ENCODE data around the gene HSD3B7.
"Not testable (repeated sequence)": the region's sequence is repeated elsewhere in the genome, so short reads cannot be mapped to it uniquely, and the experiment has no call there.

HSD3B7 gene

DNA sequence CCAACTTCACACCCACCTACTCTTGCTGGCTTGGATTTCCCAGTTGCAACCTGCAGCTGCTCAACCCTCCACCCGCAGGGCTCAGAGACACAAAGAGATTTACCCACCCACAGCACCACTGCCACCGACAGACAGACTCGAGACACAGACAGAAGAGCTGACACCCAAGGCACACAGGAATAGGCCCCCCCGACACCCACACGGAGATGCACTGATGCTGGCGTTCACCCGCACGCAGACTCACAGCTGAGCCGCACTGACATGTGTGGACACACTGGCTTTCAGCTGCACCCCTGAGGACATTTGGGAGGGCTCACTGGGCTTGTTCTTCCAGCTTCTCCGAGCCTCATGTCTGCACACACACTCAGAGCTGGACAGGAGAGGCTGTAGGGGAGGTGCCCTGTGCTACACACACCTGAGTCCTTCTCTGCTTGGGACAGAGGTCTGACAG is 17.3 kb downstream of the HSD3B7 start:
- no peak for DNase-seq

DNA sequence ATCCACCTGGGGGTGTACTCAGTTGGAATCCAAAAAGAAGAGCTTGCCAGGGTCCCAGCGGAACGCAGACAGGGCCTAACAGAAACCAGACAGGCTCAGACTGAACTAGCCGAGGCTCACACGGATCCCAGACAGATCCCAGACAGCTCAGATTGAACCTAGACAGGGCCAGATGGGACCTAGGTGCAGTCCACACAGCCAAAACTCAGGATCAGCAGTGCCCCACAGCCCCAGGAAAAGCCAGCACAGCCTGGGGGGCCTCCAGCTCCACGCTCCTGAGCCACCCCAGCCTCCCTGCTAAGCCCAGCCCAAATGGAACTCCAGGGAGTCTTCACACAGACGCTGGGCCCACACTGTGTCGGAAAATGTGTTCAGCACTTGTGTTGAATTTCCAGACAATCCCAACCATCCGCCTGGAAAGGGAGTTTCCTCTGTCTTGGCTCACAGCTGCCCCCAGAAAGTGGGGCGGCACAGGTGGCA is 17.9 kb downstream of the HSD3B7 start:
- no peak for DNase-seq

DNA sequence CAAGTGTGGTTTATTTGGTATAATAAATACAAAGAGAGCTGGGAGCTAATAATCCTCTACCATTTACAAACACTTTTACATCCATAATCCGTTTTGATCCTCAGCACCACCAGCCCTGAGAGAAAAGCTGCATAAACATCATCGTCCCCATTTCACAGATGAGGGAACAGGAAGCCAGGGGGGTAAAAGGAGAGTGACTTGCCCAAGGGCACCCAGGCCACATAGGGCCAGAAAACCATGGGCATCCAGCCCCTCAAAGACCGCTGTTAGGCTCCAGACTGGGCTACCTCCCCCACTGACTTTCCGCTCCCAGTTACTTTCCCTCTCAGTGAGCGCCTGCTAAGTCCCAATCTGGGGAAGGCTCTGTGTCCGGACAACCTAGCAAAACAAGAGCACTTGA is 18.7 kb downstream of the HSD3B7 start:
- no peak for DNase-seq

DNA sequence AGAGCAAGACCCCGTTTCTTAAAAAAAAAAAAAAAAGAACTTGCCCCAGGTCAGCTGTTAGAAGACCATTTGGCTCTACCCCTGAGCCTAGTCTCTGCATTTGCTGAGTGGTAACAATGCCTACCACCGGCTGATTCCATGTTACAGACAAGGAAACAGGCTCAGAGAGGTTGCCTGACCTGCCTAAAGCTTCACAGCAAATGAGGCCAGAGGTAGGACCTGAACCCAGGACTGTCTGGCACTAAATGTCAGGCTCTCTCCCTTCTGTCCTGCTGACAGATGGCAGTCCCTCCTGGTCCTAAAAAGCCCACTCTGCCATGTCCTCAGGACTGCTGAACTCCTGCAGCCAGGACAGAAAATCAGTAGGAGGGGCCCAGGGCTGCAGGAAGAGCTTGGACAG is 19.7 kb downstream of the HSD3B7 start:
- no peak for DNase-seq

DNA sequence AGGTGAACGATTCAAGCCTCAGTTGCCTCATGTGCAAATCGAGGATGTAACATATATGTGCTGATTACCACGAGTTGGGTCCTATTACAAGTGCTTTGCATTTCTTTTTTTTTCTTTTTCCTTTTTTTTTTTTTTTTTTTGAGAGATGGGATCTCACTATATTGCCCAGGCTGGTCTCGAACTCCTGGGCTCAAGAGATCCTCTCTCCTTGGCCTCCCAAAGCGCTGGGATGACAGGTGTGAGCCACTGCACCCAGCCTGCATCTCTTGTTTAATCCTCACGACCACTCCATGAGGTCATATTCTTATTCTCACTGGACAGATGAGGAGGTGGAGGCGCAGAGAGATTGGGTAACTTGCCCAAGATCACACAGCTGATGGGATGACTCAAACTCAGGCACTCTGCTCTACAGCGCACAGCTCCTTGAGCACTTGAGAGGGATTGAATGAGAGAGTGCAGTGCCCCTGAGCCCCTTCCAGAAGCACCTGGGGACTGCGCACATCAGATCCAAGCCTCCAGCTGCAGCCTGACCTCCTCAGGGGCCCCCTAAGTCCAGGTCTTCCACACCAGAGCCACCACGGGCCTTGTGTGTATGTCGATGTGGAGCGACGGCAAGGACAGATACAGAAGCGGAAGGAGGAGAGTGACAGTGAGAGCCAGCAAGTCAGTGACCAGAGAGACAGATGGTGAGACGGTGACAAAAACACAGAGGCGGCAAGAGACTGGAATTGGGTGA is 20.5 kb downstream of the HSD3B7 start:
- DNase-seq, result no peak

DNA sequence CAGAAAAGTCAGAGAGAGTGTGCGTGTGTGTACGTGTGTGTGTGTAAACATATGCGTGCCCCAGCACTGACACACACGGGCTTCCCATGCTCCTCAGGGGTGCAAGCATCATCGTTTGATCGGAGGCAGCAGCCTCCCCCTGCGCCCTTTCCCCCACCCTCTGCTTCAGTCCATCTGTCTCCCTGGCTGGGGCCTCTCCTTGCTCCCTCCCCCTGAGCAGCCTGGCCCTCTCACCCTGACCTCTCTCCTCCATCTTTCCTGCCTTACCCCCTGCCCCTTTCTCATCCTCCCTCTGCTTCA is 21.0 kb downstream of the HSD3B7 start:
- DNase-seq, result no peak

DNA sequence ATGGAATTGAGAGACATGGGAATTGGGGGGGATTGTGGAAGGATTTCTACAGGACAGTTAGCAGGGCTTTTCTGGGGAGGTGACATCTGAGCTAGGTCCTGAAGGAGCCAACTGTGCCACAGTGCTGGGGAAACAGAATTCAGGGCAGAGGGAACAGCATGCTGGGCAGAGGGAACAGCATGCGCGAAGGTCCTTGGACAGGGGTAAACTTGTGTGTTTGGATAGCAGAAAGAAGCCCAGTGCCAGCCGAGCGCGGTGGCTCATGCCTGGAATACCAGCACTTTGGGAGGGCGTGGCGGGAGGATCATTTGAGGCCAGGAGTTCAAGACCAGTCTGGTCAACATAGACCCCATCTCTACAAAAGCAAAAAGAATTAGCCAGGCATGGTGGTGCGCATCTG is 21.6 kb downstream of the HSD3B7 start:
- no peak for DNase-seq

DNA sequence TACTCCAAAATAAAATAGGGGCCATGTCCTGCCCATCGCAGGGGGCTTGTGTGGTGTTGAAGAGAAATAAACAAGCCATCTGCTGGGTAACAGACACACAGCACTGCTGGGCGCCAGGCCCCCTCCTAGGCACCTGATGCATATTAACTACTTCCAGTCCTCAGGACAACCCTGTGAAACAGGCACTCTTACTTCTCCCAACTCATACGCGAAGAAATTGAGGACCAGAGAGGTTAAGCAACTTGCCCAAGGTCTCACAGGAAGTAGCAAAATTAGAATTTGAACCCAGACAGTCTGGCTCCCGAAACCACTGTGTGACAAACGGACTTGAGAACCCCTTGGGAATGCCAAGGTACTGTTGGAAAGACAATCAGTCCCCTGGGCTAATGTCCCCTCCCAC is 22.7 kb downstream of the HSD3B7 start:
- no peak for DNase-seq

DNA sequence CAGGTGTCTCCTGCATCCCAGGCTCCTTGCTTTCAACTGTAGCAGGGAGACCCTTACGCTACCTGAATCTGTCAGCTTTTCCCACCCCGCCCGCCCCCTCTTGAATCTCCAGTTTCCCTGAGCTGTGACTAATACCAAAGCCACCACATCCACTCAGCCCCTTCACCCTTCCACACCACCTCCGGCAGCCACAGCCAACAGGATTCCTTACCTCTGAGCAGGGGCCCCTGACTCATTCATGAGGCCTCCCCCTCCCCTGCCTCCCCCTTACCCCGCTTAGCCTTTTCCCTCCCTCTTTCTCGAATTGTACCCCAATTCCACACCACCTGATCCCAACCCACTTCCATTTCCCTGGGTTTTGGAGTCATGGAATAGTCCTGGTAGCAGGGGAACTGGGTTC is 23.1 kb downstream of the HSD3B7 start:
- DNase-seq, result no peak

DNA sequence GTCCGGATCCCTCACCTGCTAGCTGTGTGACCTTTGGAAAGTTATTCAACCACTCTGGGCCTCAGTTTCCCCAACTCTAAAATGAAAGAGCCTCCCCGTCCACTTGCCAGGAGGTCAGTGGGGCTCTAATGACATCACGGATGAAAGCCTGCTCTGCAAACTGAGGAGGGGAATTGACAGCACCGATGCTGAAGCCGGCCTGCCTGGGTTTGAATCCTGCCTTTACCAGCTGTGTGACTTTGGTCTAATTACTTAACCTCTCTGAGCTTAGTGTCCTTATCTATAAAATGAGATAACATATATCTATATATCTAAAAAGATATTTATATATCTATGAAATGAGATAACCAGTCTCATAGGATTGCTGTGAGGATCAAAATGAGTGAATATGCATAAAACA is 23.5 kb downstream of the HSD3B7 start:
- no peak for DNase-seq

DNA sequence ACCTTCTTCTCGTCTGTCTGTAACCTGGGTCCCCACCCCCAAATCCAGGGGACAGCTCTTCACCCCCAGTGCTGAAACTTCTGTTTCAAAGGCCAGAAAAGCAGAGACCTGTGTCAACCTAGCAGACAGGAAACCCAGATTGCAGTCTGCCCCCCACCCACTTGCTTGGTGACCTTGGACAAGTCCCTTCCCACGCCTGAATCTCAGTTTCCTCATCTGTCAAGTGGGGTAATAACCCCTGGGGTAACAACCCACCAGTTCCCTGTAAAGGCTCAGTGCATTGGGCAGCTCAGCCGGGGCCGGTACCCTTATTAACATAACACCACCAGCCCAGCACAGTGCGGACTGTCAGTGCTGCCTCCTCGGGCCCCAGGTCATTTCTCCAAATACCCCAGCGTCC is 24.1 kb downstream of the HSD3B7 start:
- no peak for DNase-seq

DNA sequence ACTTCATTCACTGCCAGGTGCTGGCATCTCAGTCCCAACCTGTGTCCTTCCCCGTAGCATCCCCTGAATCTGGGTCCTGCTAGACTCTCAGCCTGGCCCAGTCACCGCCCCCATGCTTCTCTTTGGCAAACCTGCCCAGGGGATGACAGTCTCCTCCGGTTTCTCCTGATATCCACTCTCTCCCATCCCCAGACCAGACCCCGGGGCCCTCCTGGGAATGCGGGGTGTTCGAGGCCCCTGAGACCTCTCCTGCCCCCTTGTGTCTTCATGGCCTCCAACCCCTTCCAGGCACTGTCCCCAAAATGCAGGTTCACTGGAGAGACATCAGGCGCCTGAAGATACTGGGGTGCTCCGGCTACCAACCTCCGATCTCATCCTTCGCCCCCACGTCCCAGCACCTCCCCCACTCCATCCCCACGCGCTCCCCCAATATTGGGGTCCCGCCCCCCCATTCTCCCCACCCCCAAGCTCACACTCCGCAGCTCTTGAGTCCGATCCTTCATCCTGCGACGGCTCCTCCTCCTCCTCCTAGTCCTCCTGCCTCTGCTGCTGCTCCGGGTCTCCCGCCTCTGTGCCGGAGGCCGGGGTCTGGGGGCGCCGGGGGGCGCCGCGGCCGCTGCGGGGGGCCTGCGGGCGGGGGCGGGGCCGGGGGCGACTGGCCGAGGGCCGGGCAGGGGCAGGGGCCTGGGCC is 25.0 kb downstream of the HSD3B7 start:
- DNase-seq, result no peak

DNA sequence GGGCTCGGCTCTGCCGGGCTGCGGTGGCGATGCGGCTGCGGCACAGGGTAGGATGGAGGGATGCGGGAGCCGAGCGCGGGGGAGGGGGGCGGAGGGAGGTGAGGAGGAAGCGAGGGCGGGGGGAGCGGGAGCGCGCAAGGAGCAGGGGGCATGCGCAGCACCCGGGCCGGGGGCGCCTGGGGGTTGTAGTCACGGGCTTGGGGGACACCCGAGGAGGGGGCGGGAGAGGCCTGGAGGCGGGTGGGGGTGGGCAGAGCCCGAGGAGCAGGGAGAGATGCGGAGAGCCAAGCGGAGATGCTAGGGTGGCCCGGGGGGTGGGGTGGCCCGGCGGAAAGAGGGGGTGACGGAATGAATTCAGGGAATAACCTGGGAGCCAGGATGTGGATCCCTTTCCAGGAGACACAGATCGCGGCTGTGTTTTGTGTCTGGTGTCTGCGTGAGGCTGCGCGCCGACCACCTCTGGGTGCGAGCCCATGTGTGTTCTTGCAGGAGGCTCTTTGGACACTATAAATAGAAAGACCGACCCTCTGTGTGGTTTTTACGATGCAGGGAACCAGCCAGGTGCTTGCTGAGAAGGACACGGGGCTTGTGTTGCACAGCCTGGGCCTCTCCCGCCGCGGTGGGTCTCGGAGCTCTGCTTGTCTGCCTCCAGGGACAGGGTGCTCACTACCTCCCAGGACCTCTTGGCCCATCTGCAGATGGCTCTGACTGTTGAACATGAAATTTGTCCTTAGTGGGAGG is 25.7 kb downstream of the HSD3B7 start, which contains the start of gene STX1B:
TSS of gene STX1B (minus strand) at position 54 of the 741 bp plus-strand sequence. CDS start 242 bp downstream, outside the sequence.
- DNase-seq, result peak; percentile 52 to 58

DNA sequence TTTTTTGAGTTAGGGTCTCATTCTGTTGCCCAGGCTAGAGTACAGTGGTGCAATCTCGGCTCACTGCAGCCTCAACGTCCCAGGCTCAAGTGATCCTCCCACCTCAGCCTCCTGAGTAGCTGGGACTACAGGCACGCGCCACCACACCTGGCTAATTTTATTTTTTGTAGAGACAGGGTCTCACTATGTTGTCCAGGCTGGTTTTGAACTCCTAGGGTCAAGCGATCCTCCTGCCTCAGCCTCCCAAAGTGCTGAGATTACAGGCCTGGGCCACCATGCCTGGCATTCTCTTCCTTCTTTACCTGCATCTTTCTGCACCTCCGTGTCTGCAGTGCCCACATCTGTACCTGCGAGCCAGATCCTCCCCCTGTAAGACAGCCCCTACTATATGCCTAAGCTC is 26.8 kb downstream of the HSD3B7 start:
- not testable (repeated sequence) for DNase-seq

DNA sequence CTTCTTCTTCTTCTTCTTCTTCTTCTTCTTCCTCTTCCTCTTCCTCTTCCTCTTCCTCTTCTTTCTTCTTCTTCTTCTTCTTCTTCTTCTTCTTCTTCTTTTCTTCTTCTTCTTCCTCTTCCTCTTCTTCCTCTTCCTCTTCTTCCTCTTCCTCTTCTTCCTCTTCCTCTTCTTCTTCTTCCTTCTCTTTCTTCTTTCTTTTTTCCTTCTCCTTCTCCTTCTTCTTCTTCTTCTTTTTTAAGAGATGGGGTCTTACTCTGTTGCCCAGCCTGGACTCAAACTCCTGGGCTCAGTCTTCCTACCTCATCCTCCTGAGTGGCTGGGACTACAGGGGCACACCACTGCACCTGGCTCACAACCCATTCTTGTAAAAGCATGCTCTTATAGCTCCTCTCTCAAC is 28.3 kb downstream of the HSD3B7 start:
- DNase-seq, result not testable (repeated sequence)

DNA sequence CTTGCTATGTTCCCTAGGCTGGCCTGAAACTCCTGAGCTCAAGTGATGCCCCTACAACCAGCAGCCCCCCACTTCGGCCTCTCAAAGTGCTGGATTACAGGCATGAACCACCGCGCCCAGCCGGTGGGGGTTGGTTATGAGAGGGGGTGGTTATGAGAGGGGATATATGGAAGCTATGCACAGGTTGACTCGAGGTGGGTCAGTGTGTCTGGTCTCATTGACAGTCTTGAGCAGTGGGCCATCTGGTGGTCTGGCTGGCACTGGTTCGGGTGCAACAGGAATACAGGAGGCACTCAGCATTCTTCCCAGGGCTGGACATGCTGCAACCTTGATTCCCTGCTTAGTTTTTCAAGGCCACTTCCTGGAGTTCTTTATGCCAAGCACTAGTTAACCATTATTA is 31.0 kb downstream of the HSD3B7 start:
- no peak for DNase-seq

DNA sequence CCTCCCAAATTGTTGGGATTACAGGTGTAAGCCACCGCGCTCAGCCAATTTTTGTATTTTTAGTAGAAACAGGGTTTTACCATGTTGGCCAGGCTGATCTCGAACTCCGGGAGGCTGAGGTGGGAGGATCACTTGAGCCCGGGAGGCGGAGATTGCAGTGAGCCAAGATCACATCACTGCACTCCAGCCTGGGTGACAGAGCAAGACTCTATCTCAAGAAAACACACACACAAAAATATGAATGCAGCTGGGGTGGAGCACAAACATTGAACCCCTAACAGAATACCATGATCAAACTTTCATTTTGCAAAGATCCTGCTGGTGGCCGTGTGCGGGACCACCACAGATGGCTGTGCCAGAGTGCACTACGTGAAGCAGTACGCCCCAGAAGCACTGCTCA is 32.7 kb downstream of the HSD3B7 start:
- not testable (repeated sequence) for DNase-seq

DNA sequence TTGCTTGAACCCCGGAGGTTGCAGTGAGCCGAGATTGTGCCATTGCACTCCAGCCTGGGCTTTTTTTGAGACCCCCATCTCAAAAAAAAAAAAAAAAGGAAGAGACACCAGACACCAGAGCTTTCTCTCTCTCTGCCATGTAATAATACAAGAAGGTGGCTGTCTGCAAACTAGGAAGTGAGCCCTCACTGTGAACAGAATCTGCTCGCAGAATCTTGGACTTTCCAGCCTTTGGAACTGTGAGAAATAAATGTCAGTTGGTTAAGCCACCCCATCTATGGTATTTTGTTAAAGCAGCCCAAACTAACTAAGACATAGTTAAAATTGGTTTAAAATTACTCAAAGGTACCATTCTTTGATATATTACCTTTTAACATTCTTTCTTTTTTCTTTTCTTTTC is 35.5 kb downstream of the HSD3B7 start:
- DNase-seq, result no peak

DNA sequence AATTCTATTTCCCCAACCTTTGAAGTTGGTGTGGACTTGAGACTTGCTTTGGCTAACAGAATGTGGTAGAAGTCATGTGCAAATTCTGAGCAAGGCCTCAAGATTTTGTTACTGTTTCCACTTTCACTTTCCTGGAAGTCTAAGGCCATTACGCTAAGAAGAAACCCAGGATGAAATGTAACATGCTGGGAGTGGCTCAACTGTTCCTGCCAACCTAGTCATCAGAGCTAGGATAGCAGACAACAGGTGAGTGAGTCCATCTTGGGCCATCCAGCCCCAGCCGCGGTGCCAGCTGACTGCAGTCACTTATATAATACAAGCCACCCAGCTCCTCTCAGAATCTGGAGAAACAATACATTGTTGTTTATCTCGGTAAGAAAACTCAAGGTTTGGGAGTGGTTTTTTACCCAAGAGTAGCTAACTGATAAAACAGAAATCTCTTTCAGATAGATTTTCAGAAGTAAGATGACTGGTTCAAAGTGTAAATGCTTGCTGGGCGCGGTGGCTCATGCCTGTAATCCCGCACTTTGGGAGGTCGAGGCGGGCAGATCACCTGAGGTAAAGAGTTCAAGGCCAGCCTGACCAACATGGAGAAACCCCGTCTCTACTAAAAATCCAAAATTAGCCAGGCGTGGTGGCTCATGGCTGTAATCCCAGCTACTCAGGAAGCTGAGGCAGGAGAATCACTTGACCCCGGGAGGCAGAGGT is 37.7 kb downstream of the HSD3B7 start:
- no peak for DNase-seq

DNA sequence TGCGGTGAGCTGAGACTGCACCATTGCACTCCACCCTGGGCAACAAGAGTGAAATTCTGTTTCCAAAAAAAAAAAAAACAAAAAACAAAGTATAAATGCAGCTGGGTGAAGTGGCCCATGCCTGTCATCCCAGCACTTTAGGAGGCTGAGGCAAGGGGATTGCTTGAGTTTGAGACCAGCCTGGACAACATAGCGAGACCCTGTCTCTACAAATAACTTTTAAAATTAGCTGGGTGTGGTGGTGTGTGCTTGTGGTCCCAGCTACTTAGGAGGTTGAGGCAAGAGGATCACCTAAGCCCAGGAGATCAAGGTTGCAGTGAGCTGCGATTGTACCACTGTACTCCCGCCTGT is 38.2 kb downstream of the HSD3B7 start:
- no peak for DNase-seq

DNA sequence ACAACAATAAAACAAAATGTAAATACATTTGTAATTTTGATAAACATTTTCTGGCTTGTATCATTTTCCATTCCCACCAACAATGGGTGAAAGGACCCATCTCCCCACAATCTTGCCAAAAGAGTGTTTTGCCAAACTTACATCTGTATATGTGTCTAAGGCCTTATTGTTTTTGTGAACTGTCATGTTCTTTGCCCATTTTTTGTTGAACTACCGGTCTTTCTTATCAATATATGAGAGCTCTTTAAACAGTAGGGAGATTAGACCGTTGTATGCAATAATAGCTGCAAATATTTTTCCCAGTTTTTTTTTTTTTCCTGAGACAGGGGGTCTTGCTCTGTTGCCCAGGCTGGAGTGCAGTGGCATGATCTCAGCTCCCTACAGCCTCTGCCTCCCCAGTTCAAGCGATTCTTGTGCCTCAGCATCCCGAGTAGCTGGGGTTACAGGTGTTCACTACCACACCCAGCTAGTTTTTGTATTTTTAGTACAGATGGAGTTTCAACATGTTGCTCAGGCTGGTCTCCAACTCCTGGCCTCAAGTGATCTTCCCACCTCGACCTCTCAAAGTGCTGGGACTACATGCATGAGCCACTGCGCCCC is 38.7 kb downstream of the HSD3B7 start:
- no peak for DNase-seq

DNA sequence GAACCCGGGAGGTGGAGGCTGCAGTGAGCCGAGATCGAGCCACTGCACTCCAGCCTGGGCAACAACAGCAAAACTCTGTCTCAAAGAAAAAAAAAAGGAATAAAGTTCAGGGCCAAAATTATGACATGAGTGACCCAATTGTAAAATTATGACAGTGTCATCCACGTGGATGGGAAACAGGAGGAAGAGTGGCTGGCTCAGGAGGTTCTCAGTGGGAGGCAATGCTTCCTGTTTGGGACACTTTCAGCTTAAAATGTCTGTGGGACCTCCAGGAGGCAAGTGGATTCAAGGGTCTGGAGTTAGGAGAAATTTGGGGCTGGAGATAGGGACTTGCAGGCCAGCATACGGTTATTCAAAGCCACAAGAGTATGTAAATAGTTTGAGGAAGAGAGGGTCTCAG is 40.3 kb downstream of the HSD3B7 start:
- no peak for DNase-seq

DNA sequence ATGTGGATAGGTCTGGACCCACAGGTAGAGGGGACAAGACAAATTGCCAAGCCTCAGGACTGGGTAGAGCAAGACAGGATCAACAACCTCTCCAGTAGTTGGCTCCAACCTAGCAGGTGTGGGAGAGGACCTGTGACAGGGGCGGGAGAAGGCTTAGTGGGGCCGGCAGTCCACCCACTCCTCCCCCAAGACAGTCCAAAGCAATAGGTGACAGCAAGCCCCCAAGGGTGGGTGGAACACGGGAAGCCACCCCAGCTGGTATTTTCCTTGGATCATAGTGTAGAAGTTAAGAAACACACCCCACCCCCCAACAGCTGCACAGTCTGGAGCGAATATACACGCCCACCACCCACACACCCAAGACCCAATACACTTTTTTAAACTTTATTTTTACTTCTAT is 44.3 kb downstream of the HSD3B7 start:
- DNase-seq, result no peak
